WERI-Rb-1 (cell line): Measurements from ENCODE around the gene MCF2L2.

Experiments
- DNase-seq: peaks from one replicate; pipeline ENCODE4 v3.0.0-alpha.2; 2020
- H3K27ac ChIP-seq: fragments of 250-450 bp; sonication (Bioruptor Pico); 2 replicates; pipeline ENCODE4 v1.5.1; 2020; ENCODE audit warnings: mild to moderate bottlenecking, moderate library complexity
- H3K27me3 ChIP-seq: fragments of 250-450 bp; sonication (Bioruptor Pico); 2 replicates; pipeline ENCODE4 v1.5.1; 2021; ENCODE audit warnings: mild to moderate bottlenecking, low read depth, moderate library complexity; ENCODE audit not compliant: insufficient read depth, severe bottlenecking
- H3K36me3 ChIP-seq: fragments of 250-450 bp; sonication (Bioruptor Pico); 2 replicates; pipeline ENCODE4 v1.5.1; 2020; ENCODE audit warnings: mild to moderate bottlenecking, moderate library complexity
- H3K4me3 ChIP-seq: 2 replicates; pipeline ENCODE4 v1.5.1; 2011; ENCODE audit warnings: low read depth, mild to moderate bottlenecking, control low read depth, low read length
- H3K9me3 ChIP-seq: fragments of 250-450 bp; sonication (Bioruptor Pico); 2 replicates; pipeline ENCODE4 v1.5.1; 2021; ENCODE audit warnings: mild to moderate bottlenecking, moderate library complexity; ENCODE audit not compliant: severe bottlenecking
- CTCF ChIP-seq: IDR thresholded peaks from 2 replicates; pipeline ENCODE4 v1.5.1; 2011; ENCODE audit warnings: low read depth, mild to moderate bottlenecking, control low read depth, inconsistent platforms, low read length

MCF2L2 gene

DNA sequence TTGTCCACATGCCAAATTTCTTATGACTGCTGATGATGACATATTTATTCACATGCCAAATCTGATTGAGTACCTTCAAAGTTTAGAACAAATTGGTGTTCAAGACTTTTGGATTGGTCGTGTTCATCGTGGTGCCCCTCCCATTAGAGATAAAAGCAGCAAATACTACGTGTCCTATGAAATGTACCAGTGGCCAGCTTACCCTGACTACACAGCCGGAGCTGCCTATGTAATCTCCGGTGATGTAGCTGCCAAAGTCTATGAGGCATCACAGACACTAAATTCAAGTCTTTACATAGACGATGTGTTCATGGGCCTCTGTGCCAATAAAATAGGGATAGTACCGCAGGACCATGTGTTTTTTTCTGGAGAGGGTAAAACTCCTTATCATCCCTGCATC lies 158.1 kb downstream of the MCF2L2 start:
- TF ChIP-seq CTCF, result no peak

DNA sequence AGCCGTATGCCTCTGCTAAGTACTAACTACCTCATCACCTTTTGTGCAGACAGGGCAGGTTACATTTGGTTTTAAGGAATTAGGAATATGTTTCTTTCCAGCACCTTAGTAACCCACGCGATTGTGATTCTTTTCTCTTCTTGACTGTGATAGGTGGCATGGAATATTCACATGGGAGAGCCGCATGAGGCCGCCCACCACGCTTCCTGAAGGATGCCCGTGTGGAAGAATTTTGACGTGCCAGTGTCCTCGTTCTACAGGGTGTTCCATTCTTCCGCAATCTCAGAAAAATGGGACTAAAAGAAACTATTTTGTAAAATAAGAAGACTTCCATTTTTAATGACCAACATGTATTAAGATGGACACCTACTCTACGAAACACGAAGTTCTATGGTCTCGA lies 159.1 kb downstream of the MCF2L2 start:
- Histone ChIP-seq H3K27me3 (no peaks in the 10 kb centered on the region), H3K27ac (no peak overlapping the region), H3K4me3 (no peak overlapping the region), H3K9me3 (no peaks in the 10 kb centered on the region), H3K36me3 (peaks cover 8% of the 10 kb centered on the region)
- no peak for TF ChIP-seq CTCF
- no peak for DNase-seq

More for the DNA sequence above, 158.1 kb downstream of the MCF2L2 start:
- DNase-seq, result no peak
- Histone ChIP-seq H3K27ac (no peak overlapping the region), H3K9me3 (no peaks in the 10 kb centered on the region), H3K4me3 (no peak overlapping the region), H3K27me3 (no peaks in the 10 kb centered on the region), H3K36me3 (peaks cover 8% of the 10 kb centered on the region)

- Histone ChIP-seq H3K4me3 (no peak overlapping the region), H3K36me3 (peaks cover 8% of the 10 kb centered on the region), H3K9me3 (no peaks in the 10 kb centered on the region), H3K27me3 (no peaks in the 10 kb centered on the region), H3K27ac (no peak overlapping the region)
- no peak for DNase-seq
- no peak for TF ChIP-seq CTCF
Measured at GRCh38 chr3:183268366-183268765, 160.1 kb downstream of the MCF2L2 start.

DNA sequence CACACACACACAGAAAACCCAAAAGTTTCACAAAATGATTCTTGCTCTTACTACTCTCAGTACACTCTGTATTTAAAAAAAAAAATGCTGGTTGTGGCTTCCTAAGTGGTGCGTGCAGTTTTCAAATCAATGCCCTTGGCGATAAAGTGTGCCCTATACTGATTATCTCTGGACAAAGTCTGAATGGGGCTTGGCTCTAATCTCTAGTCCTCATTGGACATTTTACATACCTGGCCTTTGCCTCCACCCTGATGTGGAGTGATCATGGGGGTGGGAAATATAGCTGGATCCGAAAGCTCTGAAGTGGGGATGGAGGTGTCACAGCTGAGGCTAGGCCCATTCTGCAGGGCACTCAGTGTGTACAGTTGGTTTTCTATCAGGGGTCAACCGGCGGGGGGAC lies 161.3 kb downstream of the MCF2L2 start:
- Histone ChIP-seq H3K4me3 (no peak overlapping the region), H3K9me3 (no peaks in the 10 kb centered on the region), H3K27ac (no peak overlapping the region), H3K27me3 (no peaks in the 10 kb centered on the region), H3K36me3 (peaks cover 8% of the 10 kb centered on the region)
- no peak for TF ChIP-seq CTCF
- DNase-seq, result no peak

DNA sequence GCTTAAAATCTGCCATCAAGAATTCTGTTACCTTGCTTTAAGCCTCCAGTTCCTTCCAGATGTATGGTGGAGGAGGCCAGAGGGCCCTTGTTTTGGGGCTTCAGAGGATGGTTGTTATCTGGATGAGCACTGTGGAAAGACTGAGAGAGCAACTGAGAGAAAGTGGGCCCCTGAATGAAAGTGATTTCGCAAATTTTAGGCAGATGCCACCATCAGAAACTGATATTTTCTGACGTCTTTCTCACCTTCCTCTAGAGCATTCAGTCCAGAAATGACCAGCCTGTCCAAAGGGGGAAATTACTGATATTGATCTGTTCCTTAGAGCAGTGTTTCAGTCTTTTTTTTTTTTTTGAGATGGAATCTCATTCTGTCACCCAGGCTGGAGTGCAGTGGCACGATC lies 162.0 kb downstream of the MCF2L2 start:
- Histone ChIP-seq H3K4me3 (no peak overlapping the region), H3K36me3 (peaks cover 8% of the 10 kb centered on the region), H3K9me3 (no peaks in the 10 kb centered on the region), H3K27me3 (no peaks in the 10 kb centered on the region), H3K27ac (no peak overlapping the region)
- no peak for DNase-seq
- no peak for TF ChIP-seq CTCF

- no peak for DNase-seq
- TF ChIP-seq CTCF, result no peak
- Histone ChIP-seq H3K4me3 (no peak overlapping the region), H3K27me3 (no peaks in the 10 kb centered on the region), H3K36me3 (peaks cover 7% of the 10 kb centered on the region), H3K27ac (no peak overlapping the region), H3K9me3 (no peaks in the 10 kb centered on the region)
Measured at GRCh38 chr3:183265834-183266417, 162.5 kb downstream of the MCF2L2 start.
